Spleen (tissue), 11 donors: ENCODE measurements around the gene LY6G6C. TPM values are rescaled to one million over a fixed set of nuclear protein-coding genes. Genes with fewer than 3 reads are reported as not detected.

ENCODE experiments used
- DNase-seq: peaks from one replicate; pipeline ENCODE4 v3.0.0-alpha.2; 2020
- H3K27ac ChIP-seq, 8 donors: fragments of 200-600 bp; sonication (generic) in 7 of 8; 1 replicate in 4 of 8; 2 replicates in 4 of 8; pipeline versions ENCODE4 v1.5.0 to v1.8.0; 2016 to 2021; ENCODE audit warnings: inconsistent platforms in 4 of 8, mild to moderate bottlenecking in 4 of 8, moderate library complexity in 1 of 8
- H3K27me3 ChIP-seq, 7 donors: fragments of 200-600 bp; sonication (generic) in 6 of 7; replicated peaks in 1 of 7; 1 replicate in 4 of 7; 2 replicates in 3 of 7; pipeline versions ENCODE4 v1.5.0 to v1.8.0; 2016 to 2021; ENCODE audit warnings: inconsistent platforms in 3 of 7, mild to moderate bottlenecking in 1 of 7
- H3K36me3 ChIP-seq, 6 donors: fragments of 200-600 bp; sonication (generic) in 5 of 6; 1 replicate in 4 of 6; 2 replicates in 2 of 6; pipeline versions ENCODE4 v1.5.0 to v1.8.0; 2016 to 2021; ENCODE audit warnings: inconsistent platforms in 2 of 6
- H3K4me1 ChIP-seq, 6 donors: fragments of 200-600 bp; sonication (generic) in 5 of 6; 1 replicate in 3 of 6; 2 replicates in 3 of 6; pipeline versions ENCODE4 v1.5.0 to v1.8.0; 2016 to 2021; ENCODE audit warnings: inconsistent platforms in 3 of 6
- H3K4me3 ChIP-seq, 8 donors: fragments of 200-600 bp; sonication (generic) in 7 of 8; 1 replicate in 4 of 8; 2 replicates in 4 of 8; pipeline versions ENCODE4 v1.5.0 to v1.8.0; 2016 to 2021; ENCODE audit warnings: inconsistent platforms in 4 of 8, mild to moderate bottlenecking in 4 of 8, moderate library complexity in 2 of 8
- H3K9me3 ChIP-seq, 8 donors: fragments of 200-600 bp; sonication (generic) in 7 of 8; 1 replicate in 4 of 8; 2 replicates in 4 of 8; pipeline versions ENCODE4 v1.5.0 to v1.8.0; 2016 to 2021; ENCODE audit warnings: inconsistent platforms in 4 of 8
- CTCF ChIP-seq, 11 experiments: fragments of 200-600 bp in 7 of 11; fragments of 450-650 bp in 4 of 11; sonication (generic) in 4 of 11; IDR thresholded peaks in 8 of 11; conservative IDR thresholded peaks in 3 of 11; 1 replicate in 7 of 11; 2 replicates in 4 of 11; pipeline versions ENCODE4 v1.4.0 to v1.8.0; 2016 to 2021; ENCODE audit warnings: antibody characterized with exemption in 11 of 11, inconsistent platforms in 4 of 11, mild to moderate bottlenecking in 1 of 11
- POLR2A ChIP-seq, 3 donors: fragments of 450-650 bp; IDR thresholded peaks; one replicate each; pipeline ENCODE4 v1.5.1; 2017; ENCODE audit warnings: antibody characterized with exemption in 3 of 3, mild to moderate bottlenecking in 1 of 3
- POLR2AphosphoS5 ChIP-seq, 3 donors: sonication (generic); formaldehyde crosslinking; IDR thresholded peaks; one replicate each; pipeline ENCODE4 v1.5.1; 2017; ENCODE audit warnings: antibody characterized with exemption in 3 of 3
- WGBS, 5 donors: extraction: QIAGEN DNeasy Blood & Tissue Kit in 3 of 5; methylation state at CpG; one replicate each; pipeline versions ENCODE4 v1.1.5 to v1.1.7; 2013 to 2018; 5-methylcytosine and 5-hydroxymethylcytosine counted together
- intact Hi-C: fragments of 100-400 bp; cut with DNase I; formaldehyde crosslinking; loops from one replicate; pipeline ENCODE4 v1.15.0; 2023; ENCODE audit warnings: low total_unique reads
- polyA plus RNA-seq, 3 donors: library from polyadenylated mRNA; stranded (reverse); fragments of 200-250 nt; gene quantifications; one replicate each; pipeline ENCODE4 v1.2.1, GENCODE V29; 2013
- total RNA-seq, 7 donors: library from RNA; depleted of rRNA in 3 of 7; stranded (reverse); fragments of >200 nt in 3 of 7; fragmentation: NEBNext Ultra II Directional in 4 of 7; extraction: Animal tissue kit (Norgen Biotek cat#: 25700) in 4 of 7; gene quantifications; one replicate each; pipeline versions ENCODE4 v1.1.0 to v1.2.1, GENCODE V29; 2016 to 2021
- donor health status: healthy with polysubstance abuse.
- donor health status: DM: no; HTN: no; CAD: no; lungs with moderate emphysema.
- donor health status: DM: no; HTN: no; CAD: no.
- donor health status: Bipolar disorder and iron deficiency.
- donor health status: healthy.
- donor health status: DM: no; HTN: no; CAD: no.
- donor health status: DM: yes; HTN: yes; CAD: no.

The LY6G6C gene
- total and polyA plus RNA-seq, 10 donors: 0.49 to 0.77 TPM; not detected in 8

GRCh38 chr6:31677955-31678354, 43.6 kb downstream of the LY6G6C start:
- H3K4me1 ChIP-seq: peaks cover 7 to 41% (median 25%) of the 10 kb centered on the region in 6 donors
- H3K4me3 ChIP-seq: no peak overlapping the region
- H3K27me3 ChIP-seq: no peaks in the 10 kb centered on the region
- DNase-seq: no peak
- H3K36me3 ChIP-seq: peaks cover 0 to 26% (median 8%) of the 10 kb centered on the region in 6 donors
- TF ChIP-seq POLR2A (IDR thresholded peaks at IDR 0.05) (no peak), POLR2AphosphoS5 (IDR thresholded peaks at IDR 0.05) (no peak), CTCF (IDR thresholded peaks at IDR 0.05 in 8 of 11, conservative IDR thresholded peaks at IDR 0.05 in 3 of 11) (no peak)
- H3K27ac ChIP-seq: no peak overlapping the region
- 66 to 77% (median 74%) methylated on average over 8 of the region's 8 CpGs for WGBS, 5 donors
- intact Hi-C loops: no loop called here
- H3K9me3 ChIP-seq: no peaks in the 10 kb centered on the region

GRCh38 chr6:31676904-31677303, 44.6 kb downstream of the LY6G6C start:
- TF ChIP-seq CTCF (IDR thresholded peaks at IDR 0.05 in 8 of 11, conservative IDR thresholded peaks at IDR 0.05 in 3 of 11) (no peak), POLR2A (IDR thresholded peaks at IDR 0.05) (no peak), POLR2AphosphoS5 (IDR thresholded peaks at IDR 0.05) (no peak)
- WGBS, 5 donors: 71 to 87% (median 81%) methylated on average over 6 of the region's 6 CpGs
- intact Hi-C loops: no loop called here
- Histone ChIP-seq H3K4me1 (peaks cover 7 to 31% (median 20%) of the 10 kb centered on the region in 6 donors), H3K27me3 (no peaks in the 10 kb centered on the region), H3K4me3 (no peak overlapping the region), H3K9me3 (no peaks in the 10 kb centered on the region), H3K36me3 (peaks cover 0 to 37% (median 18%) of the 10 kb centered on the region in 6 donors), H3K27ac (no peak overlapping the region)
- no peak for DNase-seq

DNA sequence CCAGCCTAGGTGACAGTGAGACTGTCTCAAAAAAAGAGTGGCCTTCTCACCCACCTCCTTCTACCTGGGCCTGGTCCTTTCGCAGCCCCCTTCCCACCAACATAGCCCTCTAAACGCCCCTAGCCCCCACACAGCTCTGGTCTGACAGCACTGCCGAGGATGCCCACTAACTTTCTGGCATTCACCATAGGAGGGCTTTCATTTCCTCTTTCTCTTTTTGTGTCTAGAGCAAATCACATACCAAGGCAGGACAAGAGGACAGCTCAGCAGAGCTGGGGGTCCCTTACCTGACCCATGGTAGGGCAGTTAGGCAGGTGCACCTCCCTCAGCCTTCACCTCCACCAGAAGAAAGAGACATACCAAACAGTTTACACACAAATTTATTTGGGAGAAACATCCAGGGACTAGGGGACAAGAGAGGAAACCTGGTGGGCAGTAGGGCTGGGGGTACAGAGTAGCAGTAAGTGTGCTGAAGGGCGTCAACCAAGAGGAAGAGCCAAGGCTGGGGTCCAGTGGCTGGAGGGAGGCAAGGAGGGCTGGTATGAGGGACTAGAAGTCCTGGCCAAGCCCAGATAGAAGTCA, 45.1 kb downstream of the LY6G6C start:
- TF ChIP-seq POLR2AphosphoS5 (IDR thresholded peaks at IDR 0.05): no peak
- TF ChIP-seq POLR2A (IDR thresholded peaks at IDR 0.05): no peak
- TF ChIP-seq CTCF (IDR thresholded peaks at IDR 0.05 in 8 of 11, conservative IDR thresholded peaks at IDR 0.05 in 3 of 11): no peak
- no peaks in the 10 kb centered on the region for H3K9me3 ChIP-seq
- WGBS, 5 donors: 69 to 78% (median 70%) methylated on average over 4 of the region's 4 CpGs
- no peak overlapping the region for H3K4me3 ChIP-seq
- no peak for DNase-seq
- intact Hi-C loops: no loop called here
- H3K36me3 ChIP-seq: peaks cover 0 to 41% (median 23%) of the 10 kb centered on the region in 6 donors
- peak overlapping the region in 1 of 8 donors; percentile 27 for H3K27ac ChIP-seq
- H3K27me3 ChIP-seq: no peaks in the 10 kb centered on the region
- peaks cover 7 to 26% (median 15%) of the 10 kb centered on the region in 6 donors for H3K4me1 ChIP-seq

GRCh38 chr6:31669676-31670075, 51.9 kb downstream of the LY6G6C start, which contains the start of gene LY6G5B:
Gene LY6G5B (plus strand): TSS chr6:31669976. CDS start chr6:31670951, 975 bp downstream.
- H3K4me3 ChIP-seq: no peak within 1 kb of the TSS
- H3K4me1 ChIP-seq: peaks cover 8 to 37% (median 25%) of the 10 kb centered on the region in 6 donors
- 83 to 94% (median 87%) methylated on average over 8 of the region's 8 CpGs for WGBS, 5 donors
- intact Hi-C loops: no loop called here
- no peak within 1 kb of the TSS for H3K27ac ChIP-seq
- no peaks in the 10 kb centered on the region for H3K27me3 ChIP-seq
- no peaks in the 10 kb centered on the region for H3K9me3 ChIP-seq
- TF ChIP-seq POLR2A (IDR thresholded peaks at IDR 0.05): no peak
- TF ChIP-seq POLR2AphosphoS5 (IDR thresholded peaks at IDR 0.05): no peak
- TF ChIP-seq CTCF (IDR thresholded peaks at IDR 0.05 in 8 of 11, conservative IDR thresholded peaks at IDR 0.05 in 3 of 11): no peak
- H3K36me3 ChIP-seq: peaks cover 0 to 80% (median 68%) of the 10 kb centered on the region in 6 donors
- DNase-seq: no peak
